Fibroblast of the aortic adventitia (primary cell): ENCODE results near the gene DIMT1. TPM values are rescaled to one million over a fixed set of nuclear protein-coding genes. Genes with fewer than 3 reads are reported as not detected.

Source experiments
- DNase-seq: peaks from one replicate; pipeline ENCODE4 v3.0.0-alpha.2; 2010; ENCODE audit warnings: low read depth
- H3K4me3 ChIP-seq: 2 replicates; pipeline ENCODE4 v1.5.1; 2011; ENCODE audit warnings: low read depth, mild to moderate bottlenecking, control low read depth, low read length, moderate library complexity
- total RNA-seq: library from RNA; depleted of rRNA; stranded (reverse); fragments of >200 nt; gene quantifications from 2 replicates; pipeline ENCODE4 v1.2.3, GENCODE V29; 2012; ENCODE audit warnings: low replicate concordance
- TF ChIP-seq, protein P1 (sequence below): IDR thresholded peaks from 2 replicates; pipeline ENCODE4 v1.5.1; 2011; ENCODE audit warnings: mild to moderate bottlenecking, low read length, control low read depth, inconsistent platforms; ENCODE audit not compliant: insufficient read depth

DIMT1 gene
- total RNA-seq, 1 donor, result 32.7 TPM

DNA sequence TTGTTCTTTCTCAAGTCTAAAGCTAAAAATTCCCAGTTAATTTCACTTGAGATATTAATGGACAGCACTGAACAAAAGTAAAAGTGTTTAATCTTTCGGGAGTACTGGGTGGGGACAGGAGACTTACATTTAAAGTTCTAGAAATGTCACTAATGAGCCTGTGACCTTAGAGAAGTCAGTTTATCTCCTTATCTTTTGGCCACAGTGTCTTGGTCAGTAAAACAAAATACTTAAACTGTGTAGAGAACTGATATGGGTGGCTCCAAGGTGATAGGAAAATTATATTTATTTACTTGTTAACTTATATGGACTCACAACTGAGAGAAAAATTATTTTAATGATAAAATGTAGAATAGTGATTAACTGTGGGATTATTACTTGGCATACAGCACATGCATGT lies 17.7 kb upstream of the DIMT1 start:
- TF ChIP-seq, protein P1, sequence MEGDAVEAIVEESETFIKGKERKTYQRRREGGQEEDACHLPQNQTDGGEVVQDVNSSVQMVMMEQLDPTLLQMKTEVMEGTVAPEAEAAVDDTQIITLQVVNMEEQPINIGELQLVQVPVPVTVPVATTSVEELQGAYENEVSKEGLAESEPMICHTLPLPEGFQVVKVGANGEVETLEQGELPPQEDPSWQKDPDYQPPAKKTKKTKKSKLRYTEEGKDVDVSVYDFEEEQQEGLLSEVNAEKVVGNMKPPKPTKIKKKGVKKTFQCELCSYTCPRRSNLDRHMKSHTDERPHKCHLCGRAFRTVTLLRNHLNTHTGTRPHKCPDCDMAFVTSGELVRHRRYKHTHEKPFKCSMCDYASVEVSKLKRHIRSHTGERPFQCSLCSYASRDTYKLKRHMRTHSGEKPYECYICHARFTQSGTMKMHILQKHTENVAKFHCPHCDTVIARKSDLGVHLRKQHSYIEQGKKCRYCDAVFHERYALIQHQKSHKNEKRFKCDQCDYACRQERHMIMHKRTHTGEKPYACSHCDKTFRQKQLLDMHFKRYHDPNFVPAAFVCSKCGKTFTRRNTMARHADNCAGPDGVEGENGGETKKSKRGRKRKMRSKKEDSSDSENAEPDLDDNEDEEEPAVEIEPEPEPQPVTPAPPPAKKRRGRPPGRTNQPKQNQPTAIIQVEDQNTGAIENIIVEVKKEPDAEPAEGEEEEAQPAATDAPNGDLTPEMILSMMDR, result no peak
- no peak for DNase-seq

DNA sequence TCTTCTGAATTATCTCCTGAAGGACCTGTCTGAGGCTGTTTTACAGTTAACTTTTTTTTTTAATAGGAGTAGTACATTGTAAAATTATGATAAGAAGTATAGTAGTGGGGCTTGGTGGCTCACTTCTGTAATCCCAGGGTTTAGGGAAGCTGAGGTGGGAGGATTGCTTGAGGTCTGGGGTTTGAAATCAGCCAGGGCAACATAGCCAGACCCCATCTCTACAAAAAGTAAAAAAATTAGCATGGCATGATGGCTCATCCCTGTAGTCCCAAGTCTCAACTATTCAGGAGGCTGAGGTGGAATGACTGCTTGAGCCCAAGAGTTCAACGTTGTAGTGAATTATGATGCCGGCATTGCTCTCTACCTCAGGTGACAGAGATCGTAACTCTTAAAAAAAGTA lies 15.9 kb upstream of the DIMT1 start:
- TF ChIP-seq, protein P1, result no peak
- no peak for DNase-seq
- H3K4me3 ChIP-seq, result no peak overlapping the region

More for the DNA sequence above, 17.7 kb upstream of the DIMT1 start:
- H3K4me3 ChIP-seq, result no peak overlapping the region

DNA sequence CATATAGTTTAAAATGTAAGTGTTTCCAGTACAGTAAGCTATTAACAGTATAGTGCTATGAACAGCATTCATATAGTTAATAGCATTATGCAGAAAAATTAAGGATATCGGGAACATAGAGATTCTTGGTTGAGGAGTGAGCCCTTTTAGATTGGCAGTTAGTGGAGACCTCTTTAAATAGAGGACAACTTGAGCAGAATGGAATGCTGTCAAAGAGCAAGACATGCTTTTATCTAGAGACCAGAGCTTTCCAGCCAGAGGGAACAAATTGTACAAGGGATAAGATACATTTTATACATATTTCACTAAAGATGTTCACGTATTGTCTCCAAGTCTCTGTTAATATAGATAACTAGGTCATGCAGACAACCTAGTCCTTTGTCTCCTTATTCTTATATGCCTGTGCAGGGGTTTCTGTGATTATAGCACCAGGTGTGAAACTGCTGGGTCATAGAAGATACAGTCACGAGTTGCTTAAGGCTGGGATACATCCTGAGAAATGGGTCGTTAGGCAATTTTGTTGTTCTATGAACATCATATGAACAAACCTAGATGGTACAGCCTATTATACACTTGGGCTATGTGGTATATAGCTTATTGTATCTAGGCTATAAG lies 14.9 kb upstream of the DIMT1 start:
- H3K4me3 ChIP-seq, result no peak overlapping the region

DNA sequence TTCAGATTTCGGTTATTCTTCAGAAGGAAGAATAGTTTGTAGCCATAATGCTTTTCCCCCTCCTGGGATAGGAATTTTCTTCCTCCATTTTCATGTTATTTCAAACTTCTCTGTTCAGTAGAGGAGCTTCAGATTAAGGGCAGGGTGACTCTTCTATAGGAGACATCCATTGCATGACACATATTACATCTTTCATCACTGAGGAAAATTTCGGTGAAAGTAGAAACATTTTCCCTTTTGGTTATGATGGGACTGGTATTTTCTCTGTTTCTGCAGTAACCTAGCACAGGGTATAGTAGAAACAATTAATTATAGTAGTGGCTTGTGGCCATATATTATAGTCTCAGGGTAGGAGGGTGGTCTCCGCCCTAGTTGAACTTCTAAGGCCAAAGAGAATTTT lies 10.0 kb upstream of the DIMT1 start:
- no peak for DNase-seq
- H3K4me3 ChIP-seq, result peak overlapping the region; percentile 82
- TF ChIP-seq, protein P1, result no peak

More for the DNA sequence above, 14.9 kb upstream of the DIMT1 start:
- TF ChIP-seq, protein P1, result no peak
- no peak for DNase-seq

DNA sequence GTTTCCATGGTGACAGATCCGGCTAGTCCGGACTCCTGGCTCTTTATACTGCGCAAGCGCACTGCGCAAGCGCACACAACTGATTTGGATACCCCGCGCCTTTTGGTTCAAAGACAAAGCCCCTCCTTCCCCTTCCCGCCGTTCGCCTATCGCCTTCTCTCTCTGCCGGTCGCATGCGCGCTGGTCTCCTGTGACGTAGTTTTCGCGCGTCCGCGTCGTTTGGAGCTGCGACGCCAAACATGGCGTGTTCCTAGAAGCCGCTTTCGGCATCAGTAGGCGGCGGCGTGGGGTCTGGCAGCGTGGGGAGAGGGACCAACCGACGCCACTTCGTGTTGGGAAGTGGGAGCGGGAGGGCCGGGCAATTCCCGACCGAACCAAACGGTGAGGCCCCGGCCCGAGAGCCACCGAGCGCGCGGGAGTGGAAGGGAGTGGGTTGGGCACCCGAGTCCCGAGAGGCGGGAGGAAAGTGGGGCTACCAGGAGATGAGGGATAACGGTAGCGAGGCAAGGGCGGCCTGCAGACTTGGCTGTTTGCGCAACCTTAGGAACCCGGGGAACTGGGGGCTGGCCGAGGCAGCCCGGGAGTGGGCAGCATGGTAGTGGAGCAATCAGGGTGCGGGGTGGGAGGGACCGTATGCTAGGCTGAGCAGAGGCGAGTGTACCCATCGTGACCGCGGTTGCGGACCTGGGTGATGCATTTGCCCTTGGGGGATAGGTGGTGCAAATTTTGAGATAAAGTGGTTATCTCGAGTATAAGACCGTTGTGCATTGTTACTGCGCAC lies 9.0 kb upstream of the DIMT1 start, which contains the start of gene IPO11:
TSS of gene IPO11 (plus strand) at position 215 of the 781 bp plus-strand sequence. CDS start 24,517 bp downstream, outside the sequence.
- DNase-seq, result peak; percentile 99
- H3K4me3 ChIP-seq, result peak within 1 kb of the TSS; percentile 82
- TF ChIP-seq, protein P1, result no peak

DNA sequence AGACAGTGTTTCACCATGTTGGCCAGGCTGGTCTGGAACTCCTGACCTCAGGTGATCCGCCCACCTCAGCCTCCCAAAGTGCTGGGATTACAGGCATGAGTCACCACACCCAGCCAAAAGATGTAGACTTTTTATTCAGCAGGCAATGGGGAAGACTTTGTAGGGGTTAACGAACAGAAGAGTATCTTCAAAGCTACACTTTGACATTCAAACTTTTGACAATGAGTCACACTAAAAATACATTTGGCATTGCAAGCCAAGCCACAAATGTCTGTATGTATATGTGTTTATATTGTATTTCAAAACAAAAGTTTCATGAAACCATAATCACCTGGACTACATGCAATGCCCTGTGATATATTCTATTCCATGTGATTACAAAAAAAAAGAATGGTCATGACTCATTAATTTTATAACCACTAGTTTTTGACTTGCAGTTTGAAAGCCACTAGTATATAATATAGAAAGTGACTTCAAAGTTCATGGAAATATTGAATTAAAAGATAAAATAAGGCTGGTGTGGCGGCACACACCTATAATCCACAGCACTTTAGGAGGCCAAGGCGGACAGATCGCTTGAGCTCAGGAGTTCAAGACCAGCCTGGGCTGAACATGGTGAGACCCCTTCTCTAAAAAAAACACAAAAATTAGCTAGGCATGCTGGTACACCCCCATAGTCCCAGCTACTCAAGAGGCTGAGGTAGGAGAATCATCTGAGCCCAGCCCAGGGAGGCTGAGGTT lies 8.3 kb downstream of the DIMT1 start:
- TF ChIP-seq, protein P1, result no peak
- H3K4me3 ChIP-seq, result no peak overlapping the region
- DNase-seq, result no peak
